T-helper 17 cell (primary cell): ENCODE data around the gene NEK6. TPM values are rescaled to one million over a fixed set of nuclear protein-coding genes. Genes with fewer than 3 reads are reported as not detected.

Experiments used
- ATAC-seq: fragments of 150-1000 bp; cut with Tn5 transposase; 2 replicates; pipeline ENCODE4 v1.10.0; 2021; ENCODE audit warnings: mild to moderate bottlenecking, moderate library complexity
- DNase-seq, 3 donors: peaks; one replicate each; pipeline versions ENCODE4 v3.0.0 to v3.0.0-alpha.2; 2020 to 2021
- H3K9me3 ChIP-seq: one replicate; pipeline ENCODE4 v1.7.0; 2013; ENCODE audit warnings: low read length, mild to moderate bottlenecking; ENCODE audit not compliant: control insufficient read depth, poor library complexity, severe bottlenecking
- H3K27ac Mint-ChIP-seq: one replicate; pipeline ENCODE4 v1.8.0; 2022; ENCODE audit warnings: mild to moderate bottlenecking, moderate library complexity, mixed read lengths
- H3K27me3 Mint-ChIP-seq: one replicate; pipeline ENCODE4 v1.8.0; 2022; ENCODE audit warnings: mixed read lengths
- H3K36me3 Mint-ChIP-seq: one replicate; pipeline ENCODE4 v1.8.0; 2022; ENCODE audit warnings: low read depth, mixed read lengths
- H3K4me1 Mint-ChIP-seq: one replicate; pipeline ENCODE4 v1.8.0; 2022; ENCODE audit warnings: mild to moderate bottlenecking, mixed read lengths
- H3K4me3 Mint-ChIP-seq: one replicate; pipeline ENCODE4 v1.8.0; 2022; ENCODE audit warnings: mild to moderate bottlenecking, moderate library complexity, mixed read lengths
- total RNA-seq, 4 donors: library from RNA in 2 of 4; stranded (reverse) in 2 of 4; gene quantifications; one replicate each; pipeline ENCODE4 v1.2.3 and lab custom pipeline; 2022 to 2026

NEK6 gene
- total RNA-seq (10 to 100 TPM in 1 of 2 donors, 1 to 10 TPM in 1; 7.8 to 12.7 TPM), total RNA-seq (lab: John Stamatoyannopoulos, UW) (11.9 to 12.2 reads per million in 2 donors)

DNA sequence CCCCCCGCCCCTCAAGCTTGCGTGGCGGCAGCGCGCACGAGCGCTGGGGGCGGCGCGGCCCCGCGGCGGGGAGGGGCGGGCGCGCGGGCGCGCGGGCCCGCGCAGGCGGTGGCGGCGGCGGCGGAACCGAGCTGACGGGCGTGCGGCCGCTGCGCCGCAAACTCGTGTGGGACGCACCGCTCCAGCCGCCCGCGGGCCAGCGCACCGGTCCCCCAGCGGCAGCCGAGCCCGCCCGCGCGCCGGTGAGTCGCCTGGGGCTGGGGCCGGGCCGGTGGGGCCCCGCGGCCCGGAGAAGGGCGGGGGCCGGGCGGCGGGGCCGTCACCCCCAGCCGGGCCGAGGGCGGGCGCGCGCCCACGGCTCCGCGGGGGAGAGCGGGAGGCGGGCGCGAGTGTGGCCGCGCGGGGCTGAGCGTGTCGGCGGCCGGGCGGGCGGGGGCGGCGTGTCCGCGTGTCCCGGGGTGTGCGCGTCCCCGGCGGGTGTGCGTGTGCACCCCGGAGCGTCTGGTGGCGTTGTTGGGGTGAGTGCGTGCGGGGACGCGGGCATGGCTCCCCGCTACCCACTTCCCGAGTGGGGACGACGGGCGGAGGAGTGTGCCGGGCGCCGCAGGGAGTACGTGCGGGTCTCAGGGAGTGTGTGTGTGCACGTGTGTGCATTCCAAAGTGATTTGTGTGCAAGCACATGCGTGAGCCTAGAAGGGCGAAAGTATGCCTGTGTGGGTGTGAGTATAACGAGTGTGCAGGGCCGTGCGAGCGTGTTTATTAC is at the start of gene NEK6:
Gene NEK6 (plus strand): TSS at position 106 of the 763 bp plus-strand sequence. CDS start 44,016 bp downstream, outside the sequence.
- Mint-ChIP-seq H3K4me3 (peak within 1 kb of the TSS; percentile 98), H3K27me3 (no peaks in the 10 kb centered on the region), H3K27ac (peak within 1 kb of the TSS; percentile 41), H3K4me1 (peaks cover 29% of the 10 kb centered on the region), H3K36me3 (peaks cover 3% of the 10 kb centered on the region)
- DNase-seq, result peak; percentile 13 to 30 (median 15)
- no peaks in the 10 kb centered on the region for H3K9me3 ChIP-seq
- ATAC-seq, result peak; percentile 79

DNA sequence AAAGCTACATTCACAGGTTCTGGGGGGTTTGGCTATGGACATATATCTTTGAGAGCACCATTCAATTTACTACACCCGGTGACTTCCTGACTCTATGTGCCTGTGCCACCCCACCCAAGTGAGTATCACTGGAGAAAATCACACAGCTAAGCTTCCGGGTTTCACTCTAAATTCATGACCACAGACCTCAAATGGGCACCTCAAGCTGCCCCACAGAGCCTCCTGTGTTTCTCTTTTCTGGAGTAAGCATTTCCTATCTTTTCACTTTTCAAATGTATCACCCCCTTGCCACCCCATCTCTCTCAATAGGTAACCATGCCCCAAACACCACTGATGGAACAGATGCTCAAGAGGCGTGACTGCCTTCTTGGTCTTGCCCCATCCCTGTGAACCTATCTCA is 49.2 kb upstream of the NEK6 start:
- ATAC-seq (no peak), DNase-seq (no peak)
- Mint-ChIP-seq H3K27me3 (no peaks in the 10 kb centered on the region), H3K4me1 (peaks cover 17% of the 10 kb centered on the region), H3K27ac (peak overlapping the region; percentile 1), H3K4me3 (peak overlapping the region; percentile 2), H3K36me3 (no peaks in the 10 kb centered on the region)
- no peaks in the 10 kb centered on the region for H3K9me3 ChIP-seq

DNA sequence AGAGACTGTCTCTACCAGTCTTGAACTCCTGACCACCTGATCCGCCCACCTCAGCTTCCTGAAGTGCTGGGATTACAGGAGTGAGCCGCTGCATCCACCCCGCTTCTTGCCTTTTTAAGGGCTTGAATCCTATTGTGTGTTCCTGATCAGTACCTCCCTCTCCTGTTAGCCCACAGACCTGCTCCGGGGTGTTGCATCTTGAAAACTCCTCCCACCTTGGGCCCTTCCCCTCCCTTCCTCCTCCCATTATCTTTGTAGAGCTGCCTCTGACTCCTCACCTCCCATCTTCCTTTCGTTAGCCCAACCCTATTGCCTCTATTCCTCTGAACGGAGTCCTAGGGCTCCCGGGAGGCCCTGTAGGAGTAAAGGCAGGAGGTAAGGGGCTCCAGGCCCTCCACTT is 48.5 kb upstream of the NEK6 start:
- Mint-ChIP-seq H3K36me3 (no peaks in the 10 kb centered on the region), H3K27me3 (no peaks in the 10 kb centered on the region), H3K4me3 (peak overlapping the region; percentile 2), H3K4me1 (peaks cover 13% of the 10 kb centered on the region), H3K27ac (no peak overlapping the region)
- no peak for DNase-seq
- no peak for ATAC-seq
- H3K9me3 ChIP-seq, result no peaks in the 10 kb centered on the region

DNA sequence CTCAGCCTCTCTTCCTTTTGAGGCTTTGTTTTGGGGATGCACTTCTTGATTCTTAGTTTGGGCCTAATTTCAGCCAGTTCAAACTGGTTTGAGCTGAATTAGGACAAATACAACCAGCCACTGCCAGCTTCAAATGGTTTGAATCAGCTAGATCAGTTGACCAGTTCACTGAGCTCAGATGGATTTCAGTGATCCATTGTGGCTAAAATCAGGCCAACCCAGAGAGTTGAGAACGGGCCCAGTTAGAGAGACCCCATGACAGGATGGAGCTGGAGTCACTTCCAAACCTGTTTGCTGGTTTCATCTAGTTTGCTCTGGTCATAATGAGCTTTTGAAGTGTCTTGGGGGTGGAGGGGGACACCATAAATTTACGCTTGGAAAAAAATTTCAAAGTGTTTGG is 48.0 kb upstream of the NEK6 start:
- no peak for ATAC-seq
- no peaks in the 10 kb centered on the region for H3K27me3 Mint-ChIP-seq
- no peak overlapping the region for H3K27ac Mint-ChIP-seq
- H3K36me3 Mint-ChIP-seq, result no peaks in the 10 kb centered on the region
- H3K4me3 Mint-ChIP-seq, result no peak overlapping the region
- H3K4me1 Mint-ChIP-seq, result peaks cover 17% of the 10 kb centered on the region
- DNase-seq, result no peak
- H3K9me3 ChIP-seq, result no peaks in the 10 kb centered on the region

DNA sequence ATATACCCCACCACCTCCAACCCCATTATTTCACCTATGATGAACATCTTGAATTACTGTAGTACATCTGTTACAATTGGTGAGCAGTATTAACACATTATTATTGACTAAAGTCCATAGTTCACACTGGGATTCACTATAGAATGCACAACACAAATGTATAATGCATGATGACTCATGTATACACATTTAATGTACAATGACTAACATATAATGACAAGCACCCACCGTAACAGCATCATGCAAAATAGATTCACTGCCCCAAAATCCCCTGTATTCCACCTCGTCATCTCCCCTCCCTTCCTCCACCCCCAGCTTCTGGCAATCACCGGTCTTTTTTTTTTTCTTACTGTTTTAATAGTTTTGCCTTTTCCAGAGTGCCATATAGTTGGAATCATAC is 47.1 kb upstream of the NEK6 start:
- DNase-seq (no peak), ATAC-seq (peak; percentile 48)
- H3K4me1 Mint-ChIP-seq, result peaks cover 21% of the 10 kb centered on the region
- peak overlapping the region; percentile 65 for H3K27ac Mint-ChIP-seq
- no peaks in the 10 kb centered on the region for H3K36me3 Mint-ChIP-seq
- H3K4me3 Mint-ChIP-seq, result no peak overlapping the region
- no peaks in the 10 kb centered on the region for H3K27me3 Mint-ChIP-seq
- H3K9me3 ChIP-seq, result no peaks in the 10 kb centered on the region

DNA sequence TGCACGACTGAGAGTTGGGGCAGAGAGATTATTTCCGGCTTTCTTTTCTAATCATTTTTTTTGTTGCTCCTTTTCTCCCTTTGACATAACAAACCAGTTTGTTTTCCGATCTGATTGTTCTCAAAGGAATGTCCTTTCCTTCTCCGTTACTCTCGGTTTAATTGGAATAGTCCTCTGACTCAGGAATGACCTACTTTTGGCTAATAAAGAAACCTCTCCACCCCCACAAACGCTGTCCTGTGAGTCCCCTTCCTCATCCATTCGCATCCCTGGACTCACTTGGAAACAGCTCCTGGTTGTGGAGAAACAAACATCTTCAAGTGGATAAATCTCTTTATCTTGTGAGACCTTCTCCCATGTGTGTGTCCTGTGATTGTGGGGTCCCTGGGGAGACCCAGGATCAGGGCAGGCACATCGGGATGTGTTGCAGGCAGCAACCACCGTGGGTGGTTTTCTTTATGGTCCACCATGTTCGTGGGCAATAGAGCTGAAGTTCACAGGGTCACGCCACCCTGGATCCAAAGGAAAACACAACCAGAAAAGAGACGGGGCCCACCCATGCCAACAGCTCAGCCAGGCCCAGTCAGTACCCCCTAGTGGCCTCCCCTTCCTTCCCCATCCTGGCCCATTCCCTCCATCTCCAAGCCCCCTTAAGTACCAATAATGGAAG is 45.2 kb upstream of the NEK6 start:
- peak overlapping the region; percentile 27 for H3K27ac Mint-ChIP-seq
- no peak for DNase-seq
- H3K9me3 ChIP-seq, result no peaks in the 10 kb centered on the region
- no peaks in the 10 kb centered on the region for H3K27me3 Mint-ChIP-seq
- no peak for ATAC-seq
- H3K4me3 Mint-ChIP-seq, result peak overlapping the region; percentile 15
- H3K36me3 Mint-ChIP-seq, result no peaks in the 10 kb centered on the region
- H3K4me1 Mint-ChIP-seq, result peaks cover 35% of the 10 kb centered on the region

DNA sequence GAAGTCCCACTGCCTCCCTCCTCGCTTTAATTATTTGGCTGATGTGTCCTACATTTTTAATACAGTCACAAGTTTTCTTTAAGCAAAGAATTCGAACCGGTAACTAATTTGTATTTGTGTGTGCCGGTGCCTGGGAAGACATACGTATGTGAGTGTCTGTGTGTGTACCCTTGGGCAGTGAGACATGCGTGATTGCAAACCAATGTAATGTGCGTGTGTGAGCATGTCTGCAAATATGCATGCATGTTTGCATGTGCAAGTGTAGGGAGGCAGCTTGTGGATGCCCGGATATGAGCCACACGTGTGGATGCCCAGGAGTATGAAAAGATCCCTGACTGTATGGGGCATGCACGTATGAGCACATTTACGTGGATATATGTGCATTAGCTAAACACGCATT is 44.4 kb upstream of the NEK6 start:
- H3K4me3 Mint-ChIP-seq, result no peak overlapping the region
- DNase-seq (no peak), ATAC-seq (no peak)
- no peaks in the 10 kb centered on the region for H3K9me3 ChIP-seq
- H3K27ac Mint-ChIP-seq, result no peak overlapping the region
- H3K27me3 Mint-ChIP-seq, result no peaks in the 10 kb centered on the region
- H3K4me1 Mint-ChIP-seq, result peaks cover 42% of the 10 kb centered on the region
- no peaks in the 10 kb centered on the region for H3K36me3 Mint-ChIP-seq

DNA sequence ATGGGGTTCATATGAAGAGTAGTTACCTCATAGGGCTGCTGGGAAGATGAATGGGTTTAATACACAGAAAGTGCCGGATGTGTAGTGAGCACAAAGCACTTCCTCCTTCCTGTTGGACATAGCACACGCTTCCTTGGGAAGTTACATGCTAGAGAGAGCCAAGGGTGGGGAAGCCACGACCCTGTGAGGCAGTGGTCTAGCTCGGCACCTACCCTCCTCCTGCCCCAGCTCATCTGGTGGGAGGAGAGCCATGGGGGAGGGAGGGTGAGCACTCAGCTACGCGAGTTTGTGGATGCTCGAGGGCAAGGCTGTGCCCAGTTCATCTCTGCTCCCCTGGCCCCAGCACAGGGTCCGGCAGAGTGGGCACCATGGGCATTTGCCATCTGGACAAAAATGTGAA is 43.6 kb upstream of the NEK6 start:
- no peaks in the 10 kb centered on the region for H3K36me3 Mint-ChIP-seq
- H3K9me3 ChIP-seq, result no peaks in the 10 kb centered on the region
- ATAC-seq (no peak), DNase-seq (no peak)
- peaks cover 42% of the 10 kb centered on the region for H3K4me1 Mint-ChIP-seq
- H3K27ac Mint-ChIP-seq, result peak overlapping the region; percentile 82
- H3K4me3 Mint-ChIP-seq, result peak overlapping the region; percentile 21
- no peaks in the 10 kb centered on the region for H3K27me3 Mint-ChIP-seq

DNA sequence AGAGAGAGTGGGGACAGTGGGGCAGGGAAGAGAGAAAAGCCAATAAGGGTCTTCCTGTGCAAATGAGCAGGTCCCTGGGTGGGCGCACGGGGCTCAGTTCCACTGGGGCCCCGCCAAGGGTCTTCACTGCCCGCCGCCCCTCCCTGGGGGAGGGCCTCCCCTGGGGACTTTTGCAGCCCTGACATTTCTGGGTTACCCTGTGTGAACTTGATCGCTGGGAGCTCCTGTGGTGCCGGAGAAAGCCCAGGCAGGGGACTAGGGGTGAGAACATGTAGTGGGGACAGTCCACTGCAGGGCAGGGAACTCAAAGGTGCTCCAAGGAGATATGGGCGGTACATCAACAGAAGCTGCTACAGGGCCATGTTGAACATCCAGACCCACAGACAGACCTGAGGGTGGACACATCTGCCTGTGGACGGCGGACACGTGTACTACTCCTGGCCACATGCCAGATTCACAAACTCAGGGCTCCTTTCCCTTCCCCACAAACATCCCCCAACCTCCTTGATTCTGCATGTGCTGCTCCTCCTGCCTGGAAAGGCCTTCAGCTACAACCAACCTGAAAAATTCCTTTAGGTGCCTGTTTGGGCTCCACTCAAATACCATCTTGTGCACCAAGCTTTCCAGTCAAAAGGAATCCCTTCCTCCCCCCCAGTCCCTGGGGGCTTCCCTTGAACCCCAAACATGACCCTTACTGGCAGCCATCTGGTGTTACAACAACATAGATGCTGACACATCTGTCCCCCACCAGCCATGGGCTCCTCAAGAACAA is 43.0 kb upstream of the NEK6 start:
- no peaks in the 10 kb centered on the region for H3K27me3 Mint-ChIP-seq
- peaks cover 39% of the 10 kb centered on the region for H3K4me1 Mint-ChIP-seq
- ATAC-seq (no peak), DNase-seq (no peak)
- H3K27ac Mint-ChIP-seq, result peak overlapping the region; percentile 82
- H3K4me3 Mint-ChIP-seq, result peak overlapping the region; percentile 21
- H3K36me3 Mint-ChIP-seq, result no peaks in the 10 kb centered on the region
- no peaks in the 10 kb centered on the region for H3K9me3 ChIP-seq

DNA sequence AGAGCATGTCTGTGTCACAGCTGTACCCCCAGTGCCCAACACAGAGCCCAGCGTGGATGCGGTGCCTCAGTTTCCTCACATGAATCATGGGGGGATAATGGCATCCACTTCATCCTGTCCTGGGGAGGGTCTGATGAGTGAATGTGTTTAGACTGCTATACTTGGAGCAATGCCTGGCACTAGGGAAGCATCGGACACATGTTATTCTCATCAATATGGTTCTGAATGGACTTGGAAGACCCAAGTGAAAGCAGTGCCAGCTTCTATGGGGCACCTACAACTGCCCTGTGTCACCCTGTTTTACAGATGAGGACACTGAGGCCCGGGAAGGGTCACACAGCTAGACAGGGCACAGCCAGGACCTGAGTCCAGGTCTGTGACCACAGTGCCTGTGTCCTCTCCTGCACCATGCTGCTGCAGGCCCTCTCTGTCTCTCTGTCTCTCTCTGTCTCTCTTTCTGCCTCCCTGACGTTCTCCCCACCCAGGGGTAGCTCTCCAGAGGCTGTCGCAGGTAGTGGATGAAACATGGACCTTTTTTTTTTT is 42.3 kb upstream of the NEK6 start:
- Mint-ChIP-seq H3K4me3 (no peak overlapping the region), H3K36me3 (no peaks in the 10 kb centered on the region), H3K4me1 (peaks cover 39% of the 10 kb centered on the region), H3K27me3 (no peaks in the 10 kb centered on the region), H3K27ac (no peak overlapping the region)
- H3K9me3 ChIP-seq, result no peaks in the 10 kb centered on the region
- DNase-seq (no peak), ATAC-seq (no peak)

DNA sequence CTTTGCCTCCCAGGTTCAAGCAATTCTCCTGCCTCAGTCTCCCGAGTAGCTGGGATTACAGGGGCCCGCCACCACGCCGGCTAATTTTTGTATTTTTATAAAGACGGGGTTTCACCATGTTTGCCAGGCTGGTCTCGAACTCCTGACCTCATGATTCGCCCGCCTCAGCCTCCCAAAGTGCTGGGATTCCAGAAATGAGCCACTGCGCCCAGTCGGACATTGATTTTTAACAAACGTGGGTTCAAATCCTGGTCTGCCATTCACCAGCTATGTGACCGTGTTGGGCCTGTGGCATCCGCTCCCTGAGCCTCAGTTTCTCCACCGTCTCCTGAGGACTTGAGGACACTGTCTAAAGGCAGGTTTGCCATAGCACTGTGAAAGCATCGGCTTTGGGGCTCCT is 41.8 kb upstream of the NEK6 start:
- no peak overlapping the region for H3K4me3 Mint-ChIP-seq
- peaks cover 42% of the 10 kb centered on the region for H3K4me1 Mint-ChIP-seq
- DNase-seq (no peak), ATAC-seq (no peak)
- H3K36me3 Mint-ChIP-seq, result no peaks in the 10 kb centered on the region
- no peaks in the 10 kb centered on the region for H3K27me3 Mint-ChIP-seq
- no peaks in the 10 kb centered on the region for H3K9me3 ChIP-seq
- peak overlapping the region; percentile 71 for H3K27ac Mint-ChIP-seq

DNA sequence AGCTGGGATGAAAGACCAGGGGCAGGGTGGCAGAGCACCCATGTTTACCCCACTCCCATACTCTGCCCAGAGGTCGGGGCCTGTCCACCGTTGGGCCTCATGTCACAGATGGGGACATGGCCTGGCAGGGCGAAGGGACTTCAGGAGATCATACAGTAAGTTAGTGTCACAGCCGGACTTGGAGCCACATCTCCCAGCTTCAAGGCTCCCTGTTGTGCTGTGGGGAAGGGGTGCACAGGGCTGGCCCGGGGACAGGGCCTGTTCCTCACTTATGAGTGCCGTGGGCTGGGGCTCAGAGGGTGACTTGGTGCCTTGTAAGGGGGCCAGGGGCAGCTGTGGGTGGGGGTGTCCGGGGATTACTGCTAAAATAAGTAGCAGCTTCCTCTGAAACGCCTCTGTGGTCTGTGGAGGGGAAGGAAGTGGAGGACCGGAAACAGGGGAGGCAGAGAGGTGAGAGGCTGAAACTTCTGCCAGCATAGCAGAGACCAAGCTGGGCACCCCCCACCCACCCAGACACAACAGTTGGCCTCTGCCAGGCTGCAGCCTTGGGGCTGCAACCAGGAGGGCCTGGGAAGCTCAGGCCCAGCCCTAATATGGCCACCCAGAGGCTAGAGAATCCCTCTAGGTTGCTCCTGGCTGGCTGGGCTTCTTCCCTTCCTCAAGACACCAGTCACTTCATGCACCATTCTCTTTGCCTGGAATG is 41.1 kb upstream of the NEK6 start:
- peak overlapping the region; percentile 84 for H3K4me3 Mint-ChIP-seq
- ATAC-seq (peak; percentile 65), DNase-seq (no peak)
- H3K27me3 Mint-ChIP-seq, result no peaks in the 10 kb centered on the region
- no peaks in the 10 kb centered on the region for H3K9me3 ChIP-seq
- peaks cover 42% of the 10 kb centered on the region for H3K4me1 Mint-ChIP-seq
- H3K27ac Mint-ChIP-seq, result peak overlapping the region; percentile 71
- no peaks in the 10 kb centered on the region for H3K36me3 Mint-ChIP-seq
